LNCAP (cell line): Measurements from ENCODE around the gene CEACAM18.

ENCODE experiments used
- TF ChIP-seq, protein P1 (sequence below): fragments of 450-650 bp; IDR thresholded peaks from 2 replicates; pipeline ENCODE4 v1.5.1; 2017; ENCODE audit warnings: mild to moderate bottlenecking

The CEACAM18 gene

DNA sequence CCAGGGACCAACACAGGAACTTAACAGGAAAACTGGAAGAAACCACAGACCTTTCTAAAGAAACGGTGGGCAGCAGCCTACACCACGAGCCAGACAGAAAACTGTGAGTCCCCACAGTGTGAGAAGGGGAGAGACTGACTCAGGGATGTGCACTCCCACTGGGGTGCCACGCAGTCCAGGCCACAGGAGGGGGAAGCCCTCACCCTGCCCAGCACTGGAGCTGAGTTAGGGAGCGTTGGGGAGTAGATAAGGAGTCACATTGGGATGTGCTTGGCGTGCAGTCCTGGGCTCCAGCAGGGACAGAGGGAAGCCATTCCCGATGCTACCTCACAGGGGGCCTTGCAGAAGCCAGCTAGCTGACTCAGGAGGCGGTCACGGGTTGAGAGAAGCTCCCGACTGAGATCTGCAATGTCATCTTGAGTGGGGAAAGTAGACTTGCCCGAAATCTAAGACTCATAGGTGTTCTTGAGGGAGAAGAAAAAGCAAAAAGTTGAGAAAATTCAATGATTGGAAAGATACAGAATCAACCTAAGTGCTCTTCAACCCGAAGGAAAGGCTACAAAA, 37.4 kb upstream of the CEACAM18 start:
- TF ChIP-seq, protein P1, sequence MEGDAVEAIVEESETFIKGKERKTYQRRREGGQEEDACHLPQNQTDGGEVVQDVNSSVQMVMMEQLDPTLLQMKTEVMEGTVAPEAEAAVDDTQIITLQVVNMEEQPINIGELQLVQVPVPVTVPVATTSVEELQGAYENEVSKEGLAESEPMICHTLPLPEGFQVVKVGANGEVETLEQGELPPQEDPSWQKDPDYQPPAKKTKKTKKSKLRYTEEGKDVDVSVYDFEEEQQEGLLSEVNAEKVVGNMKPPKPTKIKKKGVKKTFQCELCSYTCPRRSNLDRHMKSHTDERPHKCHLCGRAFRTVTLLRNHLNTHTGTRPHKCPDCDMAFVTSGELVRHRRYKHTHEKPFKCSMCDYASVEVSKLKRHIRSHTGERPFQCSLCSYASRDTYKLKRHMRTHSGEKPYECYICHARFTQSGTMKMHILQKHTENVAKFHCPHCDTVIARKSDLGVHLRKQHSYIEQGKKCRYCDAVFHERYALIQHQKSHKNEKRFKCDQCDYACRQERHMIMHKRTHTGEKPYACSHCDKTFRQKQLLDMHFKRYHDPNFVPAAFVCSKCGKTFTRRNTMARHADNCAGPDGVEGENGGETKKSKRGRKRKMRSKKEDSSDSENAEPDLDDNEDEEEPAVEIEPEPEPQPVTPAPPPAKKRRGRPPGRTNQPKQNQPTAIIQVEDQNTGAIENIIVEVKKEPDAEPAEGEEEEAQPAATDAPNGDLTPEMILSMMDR = no peak

DNA sequence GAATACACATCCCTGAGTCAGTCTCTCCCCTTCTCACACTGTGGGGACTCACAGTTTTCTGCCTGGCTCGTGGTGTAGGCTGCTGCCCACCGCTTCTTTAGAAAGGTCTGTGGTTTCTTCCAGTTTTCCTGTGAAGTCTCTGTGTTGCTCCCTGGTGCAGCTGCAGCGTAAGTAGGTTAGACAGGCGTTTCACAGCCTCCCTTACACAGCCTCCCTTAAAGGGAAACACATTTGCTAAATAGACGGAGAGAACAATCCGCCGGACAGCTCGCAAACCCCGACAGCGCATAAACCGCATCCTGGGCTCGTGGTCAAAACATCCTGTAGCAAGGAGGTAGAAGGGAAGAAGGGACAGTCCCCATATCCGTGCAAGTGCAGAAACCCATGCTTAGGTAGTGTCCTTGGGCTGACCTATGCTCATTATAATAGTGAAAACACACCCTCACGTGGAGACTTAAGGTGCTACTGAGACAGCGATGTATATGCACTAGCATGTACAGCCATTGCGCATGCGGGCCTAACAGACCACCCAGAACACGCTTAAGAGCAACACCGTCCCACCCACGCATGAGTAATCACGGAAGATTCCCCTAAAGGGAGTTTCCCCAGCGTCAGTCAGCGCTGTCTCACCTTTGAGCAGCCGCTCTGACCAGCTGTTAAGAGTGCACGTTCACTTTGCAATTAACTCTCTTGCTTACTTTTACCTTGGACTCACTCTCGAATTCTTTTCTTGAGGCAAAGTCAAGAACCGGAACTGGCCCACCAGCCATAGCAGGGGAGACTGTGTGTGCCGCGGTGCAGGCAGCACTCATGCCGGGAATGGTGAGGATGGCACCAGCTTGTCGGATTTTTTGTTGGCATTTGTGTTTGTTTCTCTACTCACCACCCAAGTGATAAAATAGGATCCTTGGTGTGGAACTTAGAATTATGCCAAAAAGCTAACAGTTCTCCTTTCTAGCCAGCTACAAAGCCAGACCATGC, 36.6 kb upstream of the CEACAM18 start:
- TF ChIP-seq, protein P1 = no peak

DNA sequence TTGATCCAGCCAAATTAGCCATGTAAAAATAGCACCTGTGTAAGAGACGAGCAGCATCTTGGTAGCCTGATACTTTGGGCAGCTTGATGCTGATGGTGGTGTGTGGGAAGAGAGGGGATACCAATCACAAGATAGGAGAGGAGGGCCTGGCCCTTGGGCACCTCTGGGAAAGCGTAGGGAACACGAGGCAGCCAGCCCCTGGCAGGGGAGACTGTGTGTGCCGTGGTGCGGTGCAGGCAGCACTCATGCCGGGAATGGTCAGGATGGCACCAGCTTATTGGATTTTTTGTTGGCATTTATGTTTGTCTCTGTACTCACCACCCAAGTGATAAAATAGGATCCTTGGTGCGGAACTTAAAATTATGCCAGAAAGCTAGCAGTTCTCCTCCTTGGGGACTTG, 30.3 kb upstream of the CEACAM18 start:
- TF ChIP-seq, protein P1 = no peak

DNA sequence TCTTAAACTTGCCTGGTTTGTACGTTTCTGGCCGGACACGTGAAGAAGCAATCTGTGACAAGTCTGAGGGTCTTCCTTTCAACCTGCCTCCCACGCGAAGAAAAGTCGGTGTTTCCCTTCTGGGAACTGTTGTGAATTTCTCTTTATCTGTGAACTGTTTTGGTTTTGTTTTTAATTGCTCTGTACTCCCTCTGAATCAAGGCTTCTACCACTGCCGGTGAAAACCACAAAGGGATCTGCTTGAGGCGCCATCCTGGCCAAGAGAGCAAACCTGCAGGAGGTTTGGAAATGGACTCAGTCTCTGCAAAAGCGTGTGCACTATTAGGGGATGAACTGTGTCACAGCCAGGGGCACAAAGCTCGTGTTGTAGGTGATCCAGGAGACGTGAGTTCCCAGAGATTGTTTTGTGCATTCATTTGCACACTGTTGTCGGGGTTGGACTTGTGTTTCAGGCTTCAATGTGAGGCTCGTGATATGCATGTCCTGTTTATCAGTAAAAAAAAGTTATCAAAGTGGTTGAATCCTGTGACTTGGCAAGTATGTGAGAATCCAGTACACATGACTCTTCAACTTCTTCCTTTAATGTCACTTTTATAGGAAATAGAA, 29.8 kb upstream of the CEACAM18 start:
- TF ChIP-seq, protein P1 = no peak

DNA sequence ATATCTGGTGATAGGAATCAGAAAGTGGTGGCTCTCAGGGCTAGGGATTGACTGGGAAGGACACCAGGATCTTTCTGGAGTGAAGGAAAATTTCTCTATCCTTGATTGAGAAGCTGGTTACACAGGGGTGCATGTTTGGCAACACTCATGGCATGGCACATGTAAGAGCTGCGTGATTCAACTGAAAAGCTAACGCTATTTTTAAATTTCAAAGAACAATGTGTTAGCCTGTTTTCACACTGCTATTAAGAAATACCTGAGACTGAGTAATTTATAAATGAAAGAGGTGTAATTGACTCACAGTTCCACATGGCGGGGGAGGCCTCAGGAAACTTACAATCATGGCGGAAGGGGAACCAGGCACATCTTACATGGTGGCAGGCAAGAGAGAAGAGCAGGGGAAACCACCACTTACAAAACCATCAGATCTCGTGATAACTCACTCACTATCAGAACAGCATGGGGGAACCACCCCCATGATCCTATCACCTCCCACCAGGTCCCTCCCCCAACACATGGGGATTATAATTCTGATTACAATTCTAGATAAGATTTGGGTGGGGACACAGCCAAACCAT, 27.5 kb upstream of the CEACAM18 start:
- TF ChIP-seq, protein P1 = no peak

DNA sequence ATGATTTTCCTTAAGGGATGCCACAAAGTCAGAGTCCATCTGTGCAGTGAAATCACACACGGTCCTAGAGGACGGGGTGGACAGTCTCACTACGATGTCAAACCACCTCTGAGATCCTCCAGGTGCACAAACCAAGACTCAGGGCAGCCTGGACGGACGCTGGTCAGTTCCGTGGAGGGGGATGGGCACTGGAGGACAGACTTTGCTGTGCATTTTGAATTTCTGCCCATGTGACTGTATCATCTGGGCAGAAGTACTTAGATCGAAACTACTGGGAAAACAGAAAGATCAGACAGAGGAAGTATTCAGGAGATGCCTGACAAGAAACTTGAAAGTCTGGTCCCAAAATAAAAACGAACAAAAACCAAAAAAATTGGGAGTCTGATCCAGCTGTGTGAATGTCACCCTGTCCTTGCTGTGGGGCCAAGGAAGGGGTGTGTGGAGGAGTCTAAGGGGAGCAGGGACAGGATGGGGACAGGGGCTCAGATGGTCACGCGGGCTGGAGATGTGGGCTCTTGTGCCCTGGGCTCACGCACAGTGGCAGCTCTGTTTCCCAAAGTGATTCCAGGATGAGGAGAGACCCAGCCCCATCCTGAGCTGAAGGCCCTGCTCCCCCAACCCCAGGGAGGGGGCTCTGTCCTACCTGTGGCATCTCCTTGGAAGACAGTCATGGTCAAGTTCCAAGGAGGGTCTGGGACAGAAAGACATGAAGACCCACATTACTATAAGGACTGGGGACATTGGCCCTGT, 21.6 kb upstream of the CEACAM18 start:
- TF ChIP-seq, protein P1 = no peak
